ENCODE results near the gene ZSWIM6.

ZSWIM6 gene

GRCh38 chr5:61423487-61424145, 91.6 kb downstream of the ZSWIM6 start:
- Histone ChIP-seq H2AFZ (ENCODE audit: low read length) (no peak overlapping the region), H3K79me2 (ENCODE audit: insufficient read depth, low read length) (no peaks in the 10 kb centered on the region), H3K9me3 (ENCODE audit: low read length) (no peaks in the 10 kb centered on the region), H3F3A (ENCODE audit: insufficient read depth, low read length) (no peaks in the 10 kb centered on the region), H3K27ac (ENCODE audit: low read depth, low read length, poor library complexity, severe bottlenecking) (no peak overlapping the region), H3K4me1 (ENCODE audit: insufficient read depth, low read length, severe bottlenecking) (no peaks in the 10 kb centered on the region), H3K9ac (ENCODE audit: low read length) (no peak overlapping the region), H3K27me3 (ENCODE audit: insufficient read depth, low read length) (no peaks in the 10 kb centered on the region), H4K20me1 (ENCODE audit: insufficient read depth, low read length) (no peaks in the 10 kb centered on the region), H3K4me3 (ENCODE audit: low read depth, low read length, poor library complexity, severe bottlenecking) (no peak overlapping the region), H3K4me2 (ENCODE audit: low read length) (no peak overlapping the region), H3K9me2 (ENCODE audit: low read depth, low read length) (no peaks in the 10 kb centered on the region), H3K36me3 (ENCODE audit: insufficient read depth, low read length) (no peaks in the 10 kb centered on the region)
- TF ChIP-seq EZH2 (IDR thresholded peaks at IDR 0.05; ENCODE audit: borderline replicate concordance, low read length), result no peak
- TF ChIP-seq CTCF (IDR thresholded peaks at IDR 0.05; ENCODE audit: low read length), result no peak

GRCh38 chr5:61425918-61426317, 93.9 kb downstream of the ZSWIM6 start:
- Histone ChIP-seq H3K27me3 (ENCODE audit: insufficient read depth, low read length) (no peaks in the 10 kb centered on the region), H3K9me3 (ENCODE audit: low read length) (no peaks in the 10 kb centered on the region), H3K27ac (ENCODE audit: low read depth, low read length, poor library complexity, severe bottlenecking) (no peak overlapping the region), H3K4me3 (ENCODE audit: low read depth, low read length, poor library complexity, severe bottlenecking) (no peak overlapping the region), H3K4me1 (ENCODE audit: insufficient read depth, low read length, severe bottlenecking) (no peaks in the 10 kb centered on the region), H4K20me1 (ENCODE audit: insufficient read depth, low read length) (no peaks in the 10 kb centered on the region), H2AFZ (ENCODE audit: low read length) (no peak overlapping the region), H3K9me2 (ENCODE audit: low read depth, low read length) (no peaks in the 10 kb centered on the region), H3K79me2 (ENCODE audit: insufficient read depth, low read length) (no peaks in the 10 kb centered on the region), H3K36me3 (ENCODE audit: insufficient read depth, low read length) (no peaks in the 10 kb centered on the region), H3K9ac (ENCODE audit: low read length) (no peak overlapping the region), H3K4me2 (ENCODE audit: low read length) (no peak overlapping the region), H3F3A (ENCODE audit: insufficient read depth, low read length) (no peaks in the 10 kb centered on the region)
- TF ChIP-seq EZH2 (IDR thresholded peaks at IDR 0.05; ENCODE audit: borderline replicate concordance, low read length) (no peak), CTCF (IDR thresholded peaks at IDR 0.05; ENCODE audit: low read length) (no peak)

GRCh38 chr5:61429906-61430305, 97.8 kb downstream of the ZSWIM6 start:
- H3K9me3 ChIP-seq (ENCODE audit: low read length), result no peaks in the 10 kb centered on the region
- no peaks in the 10 kb centered on the region for H3F3A ChIP-seq (ENCODE audit: insufficient read depth, low read length)
- H3K79me2 ChIP-seq (ENCODE audit: insufficient read depth, low read length), result no peaks in the 10 kb centered on the region
- H3K27ac ChIP-seq (ENCODE audit: low read depth, low read length, poor library complexity, severe bottlenecking), result no peak overlapping the region
- no peaks in the 10 kb centered on the region for H3K36me3 ChIP-seq (ENCODE audit: insufficient read depth, low read length)
- H3K9ac ChIP-seq (ENCODE audit: low read length), result no peak overlapping the region
- H3K4me1 ChIP-seq (ENCODE audit: insufficient read depth, low read length, severe bottlenecking), result no peaks in the 10 kb centered on the region
- H4K20me1 ChIP-seq (ENCODE audit: insufficient read depth, low read length), result no peaks in the 10 kb centered on the region
- no peak overlapping the region for H3K4me3 ChIP-seq (ENCODE audit: low read depth, low read length, poor library complexity, severe bottlenecking)
- no peak overlapping the region for H2AFZ ChIP-seq (ENCODE audit: low read length)
- no peaks in the 10 kb centered on the region for H3K9me2 ChIP-seq (ENCODE audit: low read depth, low read length)
- TF ChIP-seq CTCF (IDR thresholded peaks at IDR 0.05; ENCODE audit: low read length) (no peak), EZH2 (IDR thresholded peaks at IDR 0.05; ENCODE audit: borderline replicate concordance, low read length) (no peak)
- no peaks in the 10 kb centered on the region for H3K27me3 ChIP-seq (ENCODE audit: insufficient read depth, low read length)
- H3K4me2 ChIP-seq (ENCODE audit: low read length), result no peak overlapping the region
